Fibroblast of skin of abdomen (primary cell): ENCODE measurements around the gene TXNDC5.
"Not testable (repeated sequence)": the region's sequence is repeated elsewhere in the genome, so short reads cannot be mapped to it uniquely, and the experiment has no call there.

ENCODE experiments used
- DNase-seq: peaks from one replicate; pipeline ENCODE4 v3.0.0-alpha.2; 2013

TXNDC5 gene

GRCh38 chr6:7894262-7895124 is 16.1 kb downstream of the TXNDC5 start:
- DNase-seq, result no peak

DNA sequence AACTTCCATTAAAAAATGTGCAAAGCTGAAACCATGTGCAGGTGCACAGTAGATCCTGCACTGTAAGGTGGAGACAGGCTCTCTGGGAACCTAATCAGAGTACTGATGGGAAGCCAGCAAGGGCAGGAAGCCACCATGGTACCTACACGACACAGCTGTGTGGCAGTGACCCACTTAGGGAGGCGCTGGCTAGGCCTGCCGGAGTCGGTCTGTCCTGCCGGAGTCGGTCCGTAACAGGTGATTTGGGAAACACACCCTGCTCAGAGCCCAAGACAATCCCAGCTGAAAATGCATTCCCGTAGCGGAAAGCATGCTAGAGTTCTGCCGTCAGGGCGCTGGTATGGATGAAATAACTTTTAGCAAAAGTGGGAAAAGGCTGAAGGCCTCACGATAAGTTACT is 17.2 kb downstream of the TXNDC5 start:
- no peak for DNase-seq

GRCh38 chr6:7892367-7892766 is 18.2 kb downstream of the TXNDC5 start:
- DNase-seq, result not testable (repeated sequence)

- DNase-seq, result no peak
Observed at GRCh38 chr6:7891078-7891872, 19.3 kb downstream of the TXNDC5 start.

- DNase-seq, result no peak
Observed at GRCh38 chr6:7888587-7889357, 21.8 kb downstream of the TXNDC5 start.

DNA sequence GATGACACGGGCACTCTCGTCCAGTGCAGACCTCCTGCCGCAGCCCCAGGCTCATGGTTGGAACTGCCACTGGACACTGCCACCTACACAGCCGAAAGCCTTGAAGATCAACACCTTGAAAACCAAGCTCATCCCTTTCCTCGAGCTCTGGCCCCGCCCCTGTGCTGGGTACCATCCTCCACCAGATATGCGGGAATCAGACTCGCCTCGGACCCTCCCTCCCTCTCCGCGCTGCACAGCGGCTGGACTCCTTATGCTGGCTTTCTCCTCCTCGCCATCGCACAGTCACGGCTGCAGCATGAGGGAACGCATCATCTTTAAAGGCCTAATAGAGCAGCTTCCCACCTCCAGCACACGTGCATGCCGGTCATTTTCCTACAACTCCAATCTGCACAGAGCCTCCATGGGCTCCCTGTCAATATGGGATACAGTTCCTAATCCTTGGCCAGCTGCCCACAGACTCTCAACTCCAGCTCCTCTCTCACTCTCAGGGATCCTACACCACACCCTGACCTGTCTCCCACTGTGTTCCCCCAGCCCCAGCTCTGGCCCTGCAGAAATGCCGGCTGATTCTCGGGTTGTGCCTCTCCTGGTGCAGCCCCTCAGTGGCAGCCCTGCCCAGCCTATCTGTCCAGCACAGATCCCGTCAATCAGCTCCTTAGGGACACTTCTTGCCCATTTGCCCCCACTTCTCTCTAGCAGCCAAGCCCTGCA is 23.2 kb downstream of the TXNDC5 start:
- DNase-seq, result no peak

DNA sequence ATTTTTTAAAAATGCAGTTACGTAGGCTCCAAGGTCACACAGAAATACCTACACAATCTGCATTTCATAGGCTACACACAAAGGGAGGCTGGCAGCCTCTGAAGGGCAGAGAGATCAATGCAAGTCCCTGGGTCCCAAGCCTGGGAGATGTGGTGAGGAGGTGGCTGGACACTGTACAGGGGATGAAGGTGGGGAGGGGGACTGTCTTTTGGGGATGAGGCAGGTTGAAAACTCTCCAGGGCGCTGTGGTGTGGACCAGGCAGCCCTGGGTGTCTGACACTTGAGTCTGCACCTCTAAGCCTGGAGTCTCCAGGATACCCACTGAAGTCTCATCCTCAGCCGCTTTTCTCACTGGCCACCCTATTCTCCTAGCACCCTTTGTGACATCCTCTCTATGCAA is 24.5 kb downstream of the TXNDC5 start:
- DNase-seq, result no peak

DNA sequence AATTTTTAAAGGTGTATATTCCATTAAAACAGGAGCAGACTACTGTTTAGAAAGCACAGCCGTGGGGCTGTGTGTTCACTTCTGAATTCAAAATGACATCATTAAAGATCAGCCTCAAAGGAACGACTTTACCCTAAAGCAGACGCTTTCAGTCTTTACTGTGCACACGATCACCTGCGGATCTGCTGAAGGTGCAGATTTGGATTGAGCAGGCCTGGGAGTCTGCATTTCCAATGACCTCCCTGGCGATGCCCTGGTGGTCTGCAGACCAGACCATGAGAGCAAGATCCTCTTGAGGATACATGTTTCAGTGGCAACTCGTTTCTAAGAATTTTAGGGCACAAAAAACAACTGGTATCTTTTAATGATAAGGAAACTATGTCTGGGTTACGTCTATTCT is 27.2 kb downstream of the TXNDC5 start:
- DNase-seq, result no peak

DNA sequence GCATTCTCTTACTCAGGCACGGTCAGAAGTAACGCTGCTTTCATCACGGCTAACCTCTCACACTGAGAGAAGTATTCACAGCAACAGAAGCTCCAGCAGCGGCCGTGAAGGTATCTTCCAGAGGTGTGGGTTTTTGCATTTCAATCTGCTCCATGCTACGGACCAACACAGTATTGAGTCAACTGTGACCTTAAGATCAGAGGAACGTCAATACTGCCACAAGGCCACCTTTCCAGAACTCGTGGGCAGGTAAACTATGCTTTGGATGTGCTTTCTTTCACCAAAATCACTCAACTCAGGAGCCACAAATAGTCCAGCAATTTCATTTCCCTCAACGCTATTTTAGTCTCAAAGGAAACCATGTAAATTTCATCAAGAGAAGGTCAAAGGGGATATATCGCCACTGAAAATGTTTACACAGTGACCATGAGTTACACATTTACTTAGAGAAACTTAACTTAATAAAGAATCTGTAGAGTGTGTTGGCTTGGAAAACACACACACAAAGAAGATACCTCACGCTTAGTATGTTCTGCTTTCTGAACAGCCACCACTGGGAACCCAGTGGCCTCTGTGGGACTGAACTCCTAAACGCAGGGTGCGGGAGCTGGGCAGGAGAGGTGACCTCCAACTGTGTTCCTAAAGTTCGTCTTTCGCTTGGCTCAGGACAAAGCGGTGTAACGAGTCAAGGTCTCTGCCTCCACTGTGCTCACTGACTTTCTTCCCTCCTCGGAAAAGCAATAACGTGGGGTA is 27.9 kb downstream of the TXNDC5 start:
- DNase-seq, result no peak

GRCh38 chr6:7881765-7882500 is 28.7 kb downstream of the TXNDC5 start:
- DNase-seq, result no peak

- DNase-seq, result no peak
Observed at GRCh38 chr6:7880718-7881107, 29.9 kb downstream of the TXNDC5 start.

DNA sequence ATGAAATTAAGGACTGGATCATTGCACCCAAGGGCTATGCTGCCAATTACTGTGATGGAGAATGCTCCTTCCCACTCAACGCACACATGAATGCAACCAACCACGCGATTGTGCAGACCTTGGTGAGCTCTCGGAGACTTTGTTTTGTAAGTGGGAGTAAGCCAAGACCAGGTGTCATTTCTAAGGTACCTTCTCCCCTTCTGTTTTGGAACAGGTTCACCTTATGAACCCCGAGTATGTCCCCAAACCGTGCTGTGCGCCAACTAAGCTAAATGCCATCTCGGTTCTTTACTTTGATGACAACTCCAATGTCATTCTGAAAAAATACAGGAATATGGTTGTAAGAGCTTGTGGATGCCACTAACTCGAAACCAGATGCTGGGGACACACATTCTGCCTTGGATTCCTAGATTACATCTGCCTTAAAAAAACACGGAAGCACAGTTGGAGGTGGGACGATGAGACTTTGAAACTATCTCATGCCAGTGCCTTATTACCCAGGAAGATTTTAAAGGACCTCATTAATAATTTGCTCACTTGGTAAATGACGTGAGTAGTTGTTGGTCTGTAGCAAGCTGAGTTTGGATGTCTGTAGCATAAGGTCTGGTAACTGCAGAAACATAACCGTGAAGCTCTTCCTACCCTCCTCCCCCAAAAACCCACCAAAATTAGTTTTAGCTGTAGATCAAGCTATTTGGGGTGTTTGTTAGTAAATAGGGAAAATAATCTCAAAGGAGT is 30.4 kb downstream of the TXNDC5 start:
- DNase-seq, result no peak

- no peak for DNase-seq
Observed at GRCh38 chr6:7879579-7879978, 31.0 kb downstream of the TXNDC5 start.

DNA sequence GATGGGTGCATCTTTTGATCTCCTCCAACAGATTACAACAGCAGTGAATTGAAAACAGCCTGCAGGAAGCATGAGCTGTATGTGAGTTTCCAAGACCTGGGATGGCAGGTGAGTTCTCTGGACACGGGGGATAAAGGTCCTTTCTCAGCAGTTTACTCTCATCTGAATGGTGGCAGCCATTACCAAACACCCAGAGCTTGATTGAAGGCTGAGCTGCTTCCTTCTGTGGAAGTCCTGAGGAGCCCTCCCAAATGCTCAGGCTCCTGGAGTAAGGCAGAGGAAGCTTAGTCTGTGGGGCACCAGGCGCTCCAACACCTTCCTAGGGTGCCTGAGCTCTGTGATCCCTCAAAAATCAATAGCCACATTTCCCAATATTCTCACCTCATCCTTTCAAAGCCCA is 31.5 kb downstream of the TXNDC5 start:
- no peak for DNase-seq

- no peak for DNase-seq
Observed at GRCh38 chr6:7878401-7878964, 32.1 kb downstream of the TXNDC5 start.

GRCh38 chr6:7868926-7869325 is 41.7 kb downstream of the TXNDC5 start:
- no peak for DNase-seq

GRCh38 chr6:7866526-7866925 is 44.1 kb downstream of the TXNDC5 start:
- no peak for DNase-seq

GRCh38 chr6:7865781-7866180 is 44.8 kb downstream of the TXNDC5 start:
- peak; percentile 44 for DNase-seq

- DNase-seq, result no peak
Observed at GRCh38 chr6:7859591-7859990, 51.0 kb downstream of the TXNDC5 start.

DNA sequence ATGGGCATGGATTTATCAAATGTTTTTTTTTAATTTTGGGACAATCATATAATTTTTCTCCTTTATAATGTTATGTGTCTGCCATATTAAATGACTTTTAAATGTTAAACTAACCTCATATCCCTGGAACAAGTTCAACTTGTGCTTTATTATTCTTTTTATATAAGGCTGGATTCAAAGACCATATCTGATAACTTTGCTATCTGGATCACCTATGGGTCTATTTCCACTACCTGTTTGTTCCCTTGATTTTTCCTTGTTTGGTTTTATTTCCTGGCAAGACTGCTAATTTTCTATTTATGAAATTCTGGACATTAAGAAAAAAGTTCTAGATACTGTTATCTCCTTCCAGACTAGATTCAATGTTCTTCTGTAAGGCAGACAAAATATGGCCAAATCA is 58.8 kb downstream of the TXNDC5 start:
- DNase-seq, result no peak
